RWPE2 (cell line): Measurements from ENCODE around the gene LRRC71.

Experiments used
- ATAC-seq: fragments of 200-7000 bp; cut with Tn5 transposase; 3 replicates; pipeline ENCODE4 v1.9.1; 2021; ENCODE audit warnings: low read depth
- DNase-seq: peaks from one replicate; pipeline ENCODE4 v3.0.0-alpha.2; 2020; ENCODE audit warnings: low spot score
- H3K27ac ChIP-seq: fragments of 450-650 bp; 2 replicates; pipeline ENCODE4 v1.5.1; 2017; ENCODE audit warnings: mild to moderate bottlenecking; ENCODE audit not compliant: poor library complexity, severe bottlenecking
- H3K27me3 ChIP-seq: fragments of 250-450 bp; sonication (Bioruptor Pico); 2 replicates; pipeline ENCODE4 v1.5.1; 2021; ENCODE audit warnings: mild to moderate bottlenecking, moderate library complexity; ENCODE audit not compliant: insufficient read depth, poor library complexity, severe bottlenecking
- H3K36me3 ChIP-seq: fragments of 250-450 bp; sonication (Bioruptor Pico); 2 replicates; pipeline ENCODE4 v1.5.1; 2020; ENCODE audit warnings: low read depth, mild to moderate bottlenecking, moderate library complexity
- H3K4me1 ChIP-seq: fragments of 250-450 bp; sonication (Bioruptor Pico); 2 replicates; pipeline ENCODE4 v1.5.1; 2021; ENCODE audit warnings: mild to moderate bottlenecking, moderate library complexity; ENCODE audit not compliant: insufficient read depth, poor library complexity, severe bottlenecking
- H3K4me3 ChIP-seq: fragments of 250-450 bp; sonication (Bioruptor Pico); 2 replicates; pipeline ENCODE4 v1.5.1; 2021; ENCODE audit warnings: mild to moderate bottlenecking, moderate library complexity; ENCODE audit not compliant: severe bottlenecking
- H3K9me3 ChIP-seq: fragments of 250-450 bp; sonication (Bioruptor Pico); 2 replicates; pipeline ENCODE4 v1.5.1; 2021; ENCODE audit warnings: mild to moderate bottlenecking, moderate library complexity; ENCODE audit not compliant: severe bottlenecking
- TF ChIP-seq, protein P1 (sequence below): fragments of 450-650 bp; IDR thresholded peaks from one replicate; pipeline ENCODE4 v1.5.1; 2017; ENCODE audit warnings: mild to moderate bottlenecking, moderate library complexity; ENCODE audit not compliant: poor library complexity, severe bottlenecking

LRRC71 gene

DNA sequence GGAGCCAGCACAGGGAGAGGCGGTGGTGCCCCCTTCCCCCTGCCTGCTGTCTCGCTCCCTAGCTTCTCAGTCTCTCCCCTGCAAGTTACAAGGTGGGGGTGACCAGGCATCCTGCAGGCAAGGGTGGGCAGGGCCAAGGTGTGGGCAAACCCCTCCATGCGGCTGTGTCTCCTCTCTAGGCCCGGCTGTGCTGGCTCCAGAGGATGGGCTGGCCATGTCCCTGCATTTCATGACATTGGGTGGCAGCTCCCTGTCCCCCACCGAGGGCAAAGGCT is 45.2 kb upstream of the LRRC71 start:
- no peak for DNase-seq
- Histone ChIP-seq H3K36me3 (no peaks in the 10 kb centered on the region), H3K27ac (no peak overlapping the region), H3K27me3 (no peaks in the 10 kb centered on the region), H3K4me1 (peaks cover 9% of the 10 kb centered on the region), H3K9me3 (no peaks in the 10 kb centered on the region), H3K4me3 (no peak overlapping the region)
- TF ChIP-seq, protein P1, sequence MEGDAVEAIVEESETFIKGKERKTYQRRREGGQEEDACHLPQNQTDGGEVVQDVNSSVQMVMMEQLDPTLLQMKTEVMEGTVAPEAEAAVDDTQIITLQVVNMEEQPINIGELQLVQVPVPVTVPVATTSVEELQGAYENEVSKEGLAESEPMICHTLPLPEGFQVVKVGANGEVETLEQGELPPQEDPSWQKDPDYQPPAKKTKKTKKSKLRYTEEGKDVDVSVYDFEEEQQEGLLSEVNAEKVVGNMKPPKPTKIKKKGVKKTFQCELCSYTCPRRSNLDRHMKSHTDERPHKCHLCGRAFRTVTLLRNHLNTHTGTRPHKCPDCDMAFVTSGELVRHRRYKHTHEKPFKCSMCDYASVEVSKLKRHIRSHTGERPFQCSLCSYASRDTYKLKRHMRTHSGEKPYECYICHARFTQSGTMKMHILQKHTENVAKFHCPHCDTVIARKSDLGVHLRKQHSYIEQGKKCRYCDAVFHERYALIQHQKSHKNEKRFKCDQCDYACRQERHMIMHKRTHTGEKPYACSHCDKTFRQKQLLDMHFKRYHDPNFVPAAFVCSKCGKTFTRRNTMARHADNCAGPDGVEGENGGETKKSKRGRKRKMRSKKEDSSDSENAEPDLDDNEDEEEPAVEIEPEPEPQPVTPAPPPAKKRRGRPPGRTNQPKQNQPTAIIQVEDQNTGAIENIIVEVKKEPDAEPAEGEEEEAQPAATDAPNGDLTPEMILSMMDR: no peak
- ATAC-seq: no peak

DNA sequence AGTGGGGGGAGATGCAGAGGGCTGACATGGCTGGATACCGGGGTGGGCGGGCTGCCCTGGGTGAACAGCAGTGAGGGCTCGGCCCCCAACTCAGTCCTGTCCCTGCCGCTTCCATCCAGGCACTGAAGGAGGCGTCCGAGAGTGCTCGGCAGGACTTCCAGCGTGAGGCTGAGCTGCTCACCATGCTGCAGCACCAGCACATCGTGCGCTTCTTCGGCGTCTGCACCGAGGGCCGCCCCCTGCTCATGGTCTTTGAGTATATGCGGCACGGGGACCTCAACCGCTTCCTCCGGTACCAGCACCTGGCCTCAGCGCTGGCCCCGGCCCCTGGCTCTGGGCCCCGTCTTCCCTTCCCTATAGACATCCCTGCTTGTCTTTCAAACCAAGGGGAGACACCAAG is 44.2 kb upstream of the LRRC71 start:
- TF ChIP-seq, protein P1: no peak
- no peak for DNase-seq
- Histone ChIP-seq H3K27ac (no peak overlapping the region), H3K4me1 (no peaks in the 10 kb centered on the region), H3K4me3 (no peak overlapping the region), H3K9me3 (no peaks in the 10 kb centered on the region), H3K36me3 (no peaks in the 10 kb centered on the region), H3K27me3 (no peaks in the 10 kb centered on the region)
- ATAC-seq: no peak

DNA sequence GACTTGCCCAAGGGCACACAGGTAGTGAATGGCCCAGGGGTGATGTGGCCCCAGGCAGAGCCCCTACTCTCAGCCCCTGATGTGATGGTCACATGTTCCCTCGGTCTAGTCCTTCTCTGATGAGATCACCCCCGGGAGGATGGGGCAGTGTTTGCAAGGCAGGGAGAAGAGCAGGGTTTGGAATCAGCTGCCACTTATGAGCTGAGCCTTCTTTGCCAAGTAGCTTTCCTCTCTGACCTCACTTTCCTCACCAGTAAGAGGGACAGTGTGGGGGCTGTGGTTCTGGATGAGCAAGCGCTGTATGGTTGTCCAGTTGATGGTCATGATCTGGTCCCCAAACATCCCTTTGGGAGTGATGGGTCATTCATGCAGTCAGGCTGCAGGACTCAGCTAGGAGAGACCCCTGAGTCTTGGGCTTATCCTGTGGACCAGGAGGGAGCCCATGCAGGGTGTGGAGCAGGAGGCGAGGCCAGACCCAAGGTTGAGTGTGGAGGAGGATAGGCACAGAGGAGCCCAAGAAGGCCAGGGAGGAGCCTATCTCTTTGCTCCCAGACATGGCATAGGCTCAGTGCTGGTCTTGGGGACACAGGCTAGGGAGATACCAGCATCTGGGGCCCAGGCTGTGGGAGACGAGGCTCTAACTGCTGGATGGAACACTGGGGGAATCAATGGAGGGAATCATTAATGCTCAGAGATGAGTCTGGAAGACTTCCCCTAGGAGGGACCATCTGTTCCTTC is 42.8 kb upstream of the LRRC71 start:
- no peaks in the 10 kb centered on the region for H3K9me3 ChIP-seq
- TF ChIP-seq, protein P1: no peak
- H3K4me1 ChIP-seq: no peaks in the 10 kb centered on the region
- DNase-seq: no peak
- no peak overlapping the region for H3K27ac ChIP-seq
- no peaks in the 10 kb centered on the region for H3K27me3 ChIP-seq
- H3K36me3 ChIP-seq: no peaks in the 10 kb centered on the region
- no peak overlapping the region for H3K4me3 ChIP-seq
- no peak for ATAC-seq

DNA sequence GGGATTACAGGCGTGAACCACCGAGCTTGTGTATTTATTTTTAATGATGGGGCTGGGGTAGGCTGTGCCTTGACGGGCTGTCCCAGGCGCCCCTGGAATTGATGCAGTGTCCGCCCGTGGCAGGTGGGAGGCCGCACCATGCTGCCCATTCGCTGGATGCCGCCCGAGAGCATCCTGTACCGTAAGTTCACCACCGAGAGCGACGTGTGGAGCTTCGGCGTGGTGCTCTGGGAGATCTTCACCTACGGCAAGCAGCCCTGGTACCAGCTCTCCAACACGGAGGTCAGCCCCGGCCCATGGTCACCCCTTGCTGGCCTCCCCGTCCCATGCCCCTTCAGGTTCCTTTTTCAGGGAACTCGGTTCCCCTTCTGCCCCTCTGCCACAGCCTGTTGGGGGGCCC is 40.6 kb upstream of the LRRC71 start:
- no peaks in the 10 kb centered on the region for H3K27me3 ChIP-seq
- TF ChIP-seq, protein P1: no peak
- H3K4me1 ChIP-seq: no peaks in the 10 kb centered on the region
- H3K9me3 ChIP-seq: no peaks in the 10 kb centered on the region
- DNase-seq (no peak), ATAC-seq (no peak)
- no peak overlapping the region for H3K4me3 ChIP-seq
- H3K27ac ChIP-seq: no peak overlapping the region
- H3K36me3 ChIP-seq: no peaks in the 10 kb centered on the region

DNA sequence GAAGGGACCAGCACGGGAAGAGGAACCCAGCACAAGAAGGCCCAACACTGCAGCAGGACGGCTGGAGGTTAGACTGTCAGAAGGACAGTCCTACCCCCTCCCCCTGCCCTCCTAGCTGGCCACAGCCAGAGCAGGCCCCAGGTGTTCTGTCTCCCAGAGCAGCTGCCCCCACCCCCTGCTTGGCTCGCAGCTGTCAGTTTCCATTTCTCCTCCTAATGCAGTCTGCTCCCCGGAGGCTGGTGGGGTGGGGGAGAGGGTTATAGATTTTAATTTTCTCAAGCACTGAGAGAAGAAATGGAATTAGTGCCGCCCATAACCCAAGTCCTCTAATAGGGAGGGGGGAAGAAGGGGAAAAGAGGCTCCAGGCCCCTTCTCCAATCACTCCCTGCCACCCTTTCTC is 40.0 kb upstream of the LRRC71 start:
- TF ChIP-seq, protein P1: no peak
- Histone ChIP-seq H3K27me3 (no peaks in the 10 kb centered on the region), H3K36me3 (no peaks in the 10 kb centered on the region), H3K9me3 (no peaks in the 10 kb centered on the region), H3K27ac (no peak overlapping the region), H3K4me3 (no peak overlapping the region), H3K4me1 (no peaks in the 10 kb centered on the region)
- no peak for ATAC-seq
- no peak for DNase-seq
